ENCODE data around the gene PXK.

DNA sequence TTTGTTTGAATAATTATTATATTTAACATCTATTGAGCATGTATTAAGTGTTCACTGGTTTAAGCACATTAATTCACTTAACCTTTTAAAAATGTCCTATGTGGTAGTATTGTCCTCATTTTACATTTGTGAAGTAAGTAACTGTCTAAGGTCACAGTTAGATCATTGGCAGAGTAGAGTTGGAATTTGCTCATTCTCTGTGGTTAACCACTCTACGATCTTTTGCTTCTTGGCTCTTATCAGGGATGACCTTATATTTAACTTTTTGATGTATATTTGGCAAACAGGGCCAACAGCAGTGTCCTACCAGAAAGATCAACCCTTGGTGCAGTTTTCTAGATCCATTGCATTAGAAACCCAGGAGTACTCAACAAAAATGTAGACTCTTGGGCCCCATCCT, 34.0 kb downstream of the PXK start:
- no peak for TF ChIP-seq EZH2 (IDR thresholded peaks at IDR 0.05)
- no peak for TF ChIP-seq POLR2AphosphoS5 (IDR thresholded peaks at IDR 0.05; ENCODE audit: borderline replicate concordance, low read depth, low read length)

All from SK-N-MC (cell line).